HUDEP-2 (cell line): Measurements from ENCODE around the gene CREB5.

Experiments
- DNase-seq, 76 experiments: peaks; one replicate each; lab custom pipeline; 2025; ENCODE audit not compliant: unreplicated experiment in 76 of 76; lab: John Stamatoyannopoulos, UW

CREB5 gene

DNA sequence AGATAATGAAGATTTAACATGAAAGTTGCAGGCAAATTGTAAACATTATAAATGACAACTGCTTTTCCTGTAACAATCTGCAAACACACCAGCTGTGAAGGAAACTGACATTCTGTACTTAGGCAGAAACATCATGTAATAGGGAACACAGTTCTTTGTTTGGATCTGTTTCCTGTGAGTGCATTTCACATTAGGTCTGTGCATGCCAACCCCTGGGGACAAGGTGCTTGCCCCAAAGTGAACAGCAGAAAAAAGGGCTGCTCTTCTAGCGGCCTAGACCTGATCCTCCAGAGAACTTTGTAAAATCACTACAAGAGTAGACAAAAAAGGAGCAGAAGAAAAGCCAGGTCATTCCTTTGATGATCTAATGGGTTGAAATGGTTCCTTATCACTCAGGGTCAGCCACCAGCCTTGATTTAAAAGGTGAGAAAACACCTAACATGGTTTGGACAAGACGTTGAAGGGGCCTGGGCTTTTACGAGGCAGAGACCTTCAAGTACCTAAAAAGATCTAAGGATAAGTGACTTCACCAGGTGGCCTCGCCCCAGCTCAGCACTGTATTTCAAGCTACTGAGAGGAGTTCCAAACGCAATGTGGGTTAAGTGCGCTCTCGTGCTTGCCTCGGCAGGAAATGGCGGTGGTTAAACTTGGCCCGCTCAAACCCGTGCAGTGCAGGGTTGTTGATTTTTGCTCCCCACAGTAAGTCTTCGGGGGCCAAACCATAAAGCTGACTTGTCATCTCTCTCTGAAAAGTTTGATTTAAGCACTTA is 249.7 kb downstream of the CREB5 start:
- no peak for DNase-seq

DNA sequence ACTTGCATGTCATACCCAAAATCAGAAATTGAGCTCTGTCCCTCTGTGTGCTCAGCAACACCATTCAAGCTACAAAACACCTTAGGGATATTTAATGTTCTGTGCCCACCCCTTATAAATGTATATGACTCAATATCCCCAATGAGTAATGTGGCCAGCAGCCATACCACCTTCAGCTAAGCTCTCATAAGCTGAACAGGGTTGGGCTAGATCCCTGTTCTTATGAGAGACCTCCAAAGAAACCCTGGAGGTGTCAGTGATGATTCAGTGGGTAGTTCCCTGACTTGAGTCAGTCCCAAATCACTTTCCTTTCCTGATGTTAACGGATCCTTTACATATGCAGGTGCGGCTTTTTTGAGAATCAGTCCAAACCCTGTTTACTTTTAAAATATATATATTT is 253.8 kb downstream of the CREB5 start:
- no peak for DNase-seq

DNA sequence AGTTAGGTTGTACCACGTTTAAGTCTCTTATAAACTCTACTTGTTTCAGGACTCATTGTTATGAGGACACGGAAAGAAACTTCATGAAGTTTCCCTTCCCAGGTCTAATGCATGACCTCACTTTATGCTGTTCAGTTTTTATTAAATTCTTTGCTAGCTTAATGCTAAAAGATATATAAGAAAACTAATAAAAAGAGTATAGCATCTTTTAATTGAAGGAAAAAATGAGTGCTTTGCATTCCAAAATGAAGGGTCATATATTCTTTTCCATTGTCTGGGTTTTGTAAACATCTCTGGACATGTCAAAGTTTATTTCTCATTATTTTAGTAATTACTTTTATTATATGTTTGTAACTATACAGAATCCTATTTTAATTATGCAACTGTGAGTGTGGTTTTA is 255.8 kb downstream of the CREB5 start:
- no peak for DNase-seq

DNA sequence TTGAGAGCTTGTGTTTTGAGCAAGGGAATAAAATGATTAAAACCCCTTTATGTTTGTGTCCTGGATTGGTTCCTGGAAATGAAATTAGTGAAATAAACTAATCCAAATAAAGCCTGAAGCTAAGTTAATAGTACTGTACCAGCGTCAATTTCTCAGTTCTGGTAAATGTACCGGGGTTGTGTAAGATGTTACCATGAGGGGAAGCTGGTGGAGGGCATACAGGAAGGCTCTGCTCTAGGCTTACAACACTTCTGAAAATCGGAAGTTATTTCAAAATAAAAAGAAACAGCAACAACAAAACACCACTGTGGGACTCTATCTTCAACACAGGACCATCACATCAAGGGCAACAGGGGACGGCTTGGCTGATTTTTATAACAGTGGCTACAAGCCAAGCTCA is 257.0 kb downstream of the CREB5 start:
- no peak for DNase-seq

DNA sequence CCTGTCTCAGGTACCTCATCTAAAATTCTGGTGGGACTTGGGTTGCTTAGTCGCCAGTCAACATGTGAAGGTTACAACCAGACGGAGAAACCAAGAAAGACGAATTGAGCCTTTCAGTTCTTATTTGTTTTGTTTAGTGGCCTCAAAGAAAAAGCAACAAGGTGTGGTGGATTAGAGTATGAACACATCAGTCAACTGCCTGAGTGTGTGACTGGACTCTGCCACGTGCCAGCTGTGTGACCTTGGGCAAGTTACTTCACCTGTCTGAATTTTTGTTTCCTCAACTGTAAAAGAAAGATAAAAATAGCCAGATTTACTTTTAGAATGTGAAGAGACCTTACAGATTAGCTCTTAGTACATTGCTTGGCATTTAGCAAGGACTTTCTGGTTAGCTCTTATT is 259.2 kb downstream of the CREB5 start:
- no peak for DNase-seq

DNA sequence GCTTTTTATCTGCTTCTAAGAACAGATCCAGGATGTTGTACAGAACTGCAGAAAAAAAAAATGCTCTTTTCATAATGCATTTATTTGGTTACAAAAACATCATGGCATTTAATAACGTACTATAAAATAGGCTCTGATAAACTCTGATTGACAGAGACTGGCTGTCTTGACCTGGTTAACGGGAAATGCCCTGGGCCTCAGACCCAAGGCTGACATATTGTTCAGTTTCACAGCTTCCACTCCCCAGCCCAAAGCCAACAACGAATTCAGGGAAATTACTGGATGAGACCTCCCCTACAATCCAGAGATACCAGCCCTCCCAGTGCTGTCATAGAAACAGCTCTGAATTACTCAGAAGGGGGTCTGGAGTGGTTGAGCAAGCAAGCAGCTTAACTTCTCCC is 260.1 kb downstream of the CREB5 start:
- DNase-seq, result no peak

DNA sequence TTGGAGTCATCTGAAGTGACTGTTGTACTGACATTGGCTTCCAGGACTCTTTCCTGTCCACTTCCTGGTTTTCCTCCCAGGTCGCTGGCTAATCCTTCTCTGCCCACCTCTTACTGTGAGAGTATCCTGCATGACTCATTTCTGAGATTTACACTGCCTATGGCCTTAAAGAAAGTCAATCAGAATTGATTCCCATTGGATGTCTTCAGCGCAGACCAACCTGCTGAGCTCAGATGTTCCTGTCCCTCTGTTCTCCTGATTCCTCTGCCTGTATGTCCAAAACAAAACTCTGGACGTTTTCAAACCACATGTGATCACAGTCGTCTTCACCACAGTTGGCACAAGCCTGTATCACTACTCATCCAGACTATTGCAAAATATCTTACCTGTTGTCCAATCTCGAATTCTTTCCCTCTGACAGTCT is 262.1 kb downstream of the CREB5 start:
- no peak for DNase-seq

DNA sequence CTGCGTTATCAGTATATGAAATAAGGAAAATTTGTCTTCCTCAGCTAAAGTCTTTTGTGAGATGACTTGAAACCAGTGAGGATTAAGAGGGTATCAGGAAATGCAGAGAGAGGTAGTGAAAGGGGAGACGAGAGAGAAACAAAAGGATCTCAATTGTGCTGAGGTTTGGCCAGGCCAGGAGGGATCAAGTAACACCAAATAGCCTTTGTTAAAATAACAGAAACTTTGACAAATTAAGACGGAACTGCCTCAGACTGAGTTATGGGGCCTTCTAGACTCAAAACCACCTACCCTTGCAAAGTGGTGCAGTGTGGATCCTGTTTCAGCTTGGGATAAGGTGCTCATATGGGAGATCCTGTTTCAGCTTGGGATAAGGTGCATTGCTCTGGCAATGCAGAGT is 263.1 kb downstream of the CREB5 start:
- DNase-seq, result no peak

DNA sequence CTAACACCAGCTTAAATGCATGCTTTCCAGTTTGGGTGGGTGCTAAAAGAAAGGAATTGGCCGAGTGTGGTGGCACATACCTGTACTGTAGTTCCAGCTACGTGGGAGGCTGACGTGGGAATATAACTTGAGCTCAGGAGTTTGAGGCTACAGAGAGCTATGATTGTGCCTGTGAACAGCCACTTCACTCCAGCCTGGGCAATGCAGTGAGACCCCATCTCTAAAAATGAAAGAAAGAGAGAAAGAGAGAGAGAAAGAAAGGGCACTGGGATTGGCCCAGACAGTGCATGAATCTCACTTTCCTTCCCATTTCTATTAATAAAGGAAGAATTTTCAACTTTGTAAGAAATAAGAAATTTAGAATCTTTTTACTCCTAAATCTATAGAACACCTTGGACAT is 265.4 kb downstream of the CREB5 start:
- DNase-seq, result no peak

DNA sequence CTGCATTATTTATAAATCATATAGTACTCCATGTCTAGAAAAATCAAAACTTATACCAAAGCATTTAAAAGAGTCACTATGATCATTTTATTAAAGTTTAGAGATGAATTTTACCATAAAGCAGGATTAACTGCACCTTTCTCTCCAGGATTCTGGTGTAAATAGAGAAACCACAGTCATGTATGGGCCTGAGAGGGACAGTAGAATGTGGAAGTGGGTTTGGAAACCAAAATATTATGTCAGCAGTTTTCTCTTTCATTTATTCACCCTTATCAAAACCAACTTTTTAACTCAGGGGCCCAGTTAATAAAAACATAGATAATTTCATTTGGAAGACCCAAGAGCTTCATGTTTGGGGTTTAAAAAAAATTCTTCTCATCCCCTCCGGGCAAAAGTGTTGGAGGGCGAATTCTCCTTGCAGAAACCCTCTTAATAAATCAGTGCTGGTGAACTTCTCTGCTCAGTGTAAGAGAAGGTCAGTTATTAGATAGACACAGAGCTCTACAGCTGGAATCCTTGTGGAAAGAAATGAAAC is 266.2 kb downstream of the CREB5 start:
- no peak for DNase-seq

DNA sequence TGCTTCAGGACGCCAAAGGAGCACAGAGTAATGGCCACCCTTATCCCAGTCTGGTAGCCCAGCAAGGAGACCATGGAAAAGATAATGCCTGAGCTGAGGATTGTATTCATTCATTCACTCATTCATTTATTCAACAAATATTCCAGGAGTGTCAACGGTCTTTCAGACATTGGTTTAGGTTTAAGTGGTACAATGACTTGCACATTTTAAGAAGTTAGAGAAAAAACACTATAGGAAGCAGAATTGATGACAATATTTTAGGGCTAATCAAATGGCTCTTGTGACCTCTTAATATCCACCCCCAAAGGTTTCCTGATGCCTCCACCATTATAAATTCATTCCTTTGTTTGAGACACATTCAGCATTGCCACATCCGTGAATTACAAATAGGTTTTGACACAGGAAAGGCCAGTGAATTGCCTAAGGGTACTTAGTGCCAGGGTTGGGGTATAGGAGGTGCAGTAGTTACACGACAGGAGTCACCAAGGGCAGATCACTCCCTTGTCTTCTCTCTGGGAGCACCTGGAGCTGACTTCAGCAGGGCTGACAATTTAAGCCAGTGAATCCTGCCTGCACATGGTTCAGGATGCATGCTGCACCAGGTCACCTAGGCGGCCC is 269.5 kb downstream of the CREB5 start:
- DNase-seq, result no peak

DNA sequence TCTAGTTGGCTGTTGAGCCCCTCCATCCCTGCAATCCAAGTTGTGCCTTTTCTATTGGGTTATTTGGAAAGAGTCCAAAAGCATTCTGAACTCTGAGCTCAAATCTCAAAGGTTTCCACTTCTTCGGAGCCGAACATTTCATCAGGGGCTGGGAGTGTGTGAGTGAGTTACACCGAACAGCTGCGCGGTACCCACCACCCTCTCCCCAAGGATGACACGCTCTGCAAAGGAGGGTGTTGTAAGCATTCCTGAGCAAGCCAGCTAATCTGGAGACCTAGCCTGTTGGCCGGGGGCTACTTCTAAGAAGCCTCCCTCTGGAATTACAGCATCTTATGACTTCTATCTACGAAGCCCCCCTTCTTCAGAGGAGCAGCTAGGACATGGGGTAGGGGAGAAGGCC is 270.5 kb downstream of the CREB5 start:
- no peak for DNase-seq

DNA sequence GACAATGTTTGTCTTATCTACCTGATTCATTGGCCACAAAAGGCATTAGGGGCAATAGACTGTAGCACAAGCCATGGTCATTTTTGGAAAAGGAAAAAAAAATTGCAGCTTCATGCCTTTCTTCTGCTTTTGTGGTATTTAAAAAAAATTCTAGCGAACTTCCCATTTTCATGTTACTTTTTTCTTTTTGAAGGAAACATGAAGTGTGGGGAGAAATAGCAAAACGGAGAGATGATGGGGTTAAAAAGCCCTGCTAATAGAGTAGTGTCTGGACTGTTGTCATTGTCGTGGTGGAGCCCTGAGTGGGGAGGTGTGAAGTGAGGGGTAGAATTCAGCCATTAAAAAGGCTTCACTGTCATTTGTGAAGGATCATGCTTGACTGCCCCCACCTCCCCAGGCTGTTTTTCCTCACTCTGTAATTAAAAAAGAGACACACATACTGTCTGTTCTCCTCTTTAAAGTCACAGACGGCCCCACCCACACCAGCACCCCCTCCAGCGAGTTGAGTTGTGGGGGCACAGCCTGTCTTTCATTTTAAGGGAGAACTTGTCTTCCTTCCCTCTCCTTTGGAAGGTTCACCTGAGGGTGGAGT is 272.4 kb downstream of the CREB5 start:
- DNase-seq, result no peak

DNA sequence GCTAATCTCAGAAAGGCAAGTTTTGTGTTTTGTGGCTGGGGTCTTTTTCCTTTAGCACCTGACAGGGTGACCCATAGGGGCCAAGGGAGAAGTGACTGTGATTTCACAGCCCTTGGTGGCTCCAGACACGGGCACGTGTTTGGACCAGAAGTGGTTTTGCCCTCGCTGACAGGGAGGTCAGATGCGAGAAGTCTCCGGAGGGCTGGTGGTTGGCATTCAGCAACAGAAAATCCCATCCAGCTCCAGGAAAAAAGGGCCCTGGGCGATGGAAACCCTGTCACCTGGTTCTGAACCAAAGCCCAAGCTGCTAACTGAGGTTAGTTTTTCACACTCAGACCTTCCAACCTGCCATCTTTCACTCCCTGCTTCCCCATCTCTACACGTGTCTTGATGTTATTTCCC is 272.9 kb downstream of the CREB5 start:
- DNase-seq, result no peak

DNA sequence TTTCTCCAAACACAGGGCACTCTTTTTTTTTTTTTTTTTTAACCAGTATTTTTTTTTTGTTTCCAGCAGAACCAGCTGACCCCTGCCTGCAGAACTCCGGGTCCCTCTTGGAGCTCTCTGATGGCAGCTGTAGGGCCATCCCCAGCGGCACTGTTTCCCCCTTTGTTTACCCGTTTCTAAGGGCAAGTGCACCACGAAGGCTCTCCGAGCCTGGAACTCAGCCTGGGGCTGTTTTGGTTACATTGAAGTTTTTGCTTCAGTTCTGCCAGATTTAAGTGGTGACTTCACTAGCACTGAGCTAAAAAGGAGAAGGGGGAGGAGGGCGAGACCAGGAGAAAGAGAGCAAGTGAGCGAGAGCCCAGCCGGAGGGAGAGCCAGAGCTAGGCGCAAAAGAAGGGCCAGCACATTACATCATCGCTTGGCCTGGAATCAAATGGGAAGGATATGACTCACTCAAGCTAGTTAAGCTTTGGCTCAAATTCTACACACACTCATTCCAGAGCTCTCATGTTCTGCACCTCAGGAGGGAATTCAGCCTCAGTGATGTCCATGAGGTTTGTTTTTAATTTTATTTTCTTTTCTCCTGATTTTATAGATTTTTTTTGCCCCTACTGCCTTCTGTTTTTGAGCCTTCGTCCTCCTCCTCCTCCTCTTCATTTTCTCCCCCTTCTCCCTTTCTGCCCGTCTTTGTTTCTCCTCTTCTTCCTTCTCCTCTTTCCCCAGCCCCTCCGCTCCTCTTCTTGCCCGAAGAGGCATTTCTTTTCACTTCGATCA is 273.5 kb downstream of the CREB5 start:
- peak in 63 of 76 experiments; percentile 3 to 73 (median 36) for DNase-seq

DNA sequence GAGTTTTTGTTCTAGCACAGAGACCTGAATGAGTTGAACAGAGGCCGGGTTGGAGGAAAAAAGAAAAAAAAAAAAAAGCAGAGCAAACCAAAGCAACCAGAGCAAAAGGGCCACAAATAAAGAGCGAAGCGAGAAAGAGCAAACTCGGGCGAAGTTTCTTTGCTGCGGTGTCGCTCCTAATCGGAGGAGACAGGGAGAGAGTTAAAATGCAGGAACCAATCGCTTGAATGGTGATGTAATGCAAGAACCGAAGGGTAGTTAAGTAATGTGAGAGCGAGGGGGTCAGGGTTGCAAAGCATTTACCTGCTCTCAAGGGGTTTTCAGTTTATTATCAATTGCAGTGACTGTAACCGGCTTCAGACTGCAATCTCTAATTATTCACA is 274.1 kb downstream of the CREB5 start:
- DNase-seq, result no peak

DNA sequence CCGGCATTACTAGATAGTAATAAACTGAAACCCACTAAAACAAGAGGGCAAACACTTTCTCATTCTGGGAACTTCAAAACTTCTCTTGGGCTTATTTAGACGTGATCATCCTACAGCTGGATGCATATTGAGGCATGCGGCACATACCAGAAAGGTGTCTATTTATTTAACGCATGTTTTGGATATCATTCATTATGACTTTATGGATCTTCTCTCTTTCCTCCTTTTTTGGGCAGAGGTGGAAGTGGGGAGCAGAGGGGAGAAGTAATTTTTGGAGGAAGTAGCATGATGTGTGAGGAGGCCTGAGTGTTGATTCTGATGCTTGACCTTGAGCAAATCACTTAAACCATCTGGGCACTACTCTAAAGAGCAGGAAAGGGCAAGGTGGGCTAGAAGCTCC is 275.2 kb downstream of the CREB5 start:
- DNase-seq, result no peak

DNA sequence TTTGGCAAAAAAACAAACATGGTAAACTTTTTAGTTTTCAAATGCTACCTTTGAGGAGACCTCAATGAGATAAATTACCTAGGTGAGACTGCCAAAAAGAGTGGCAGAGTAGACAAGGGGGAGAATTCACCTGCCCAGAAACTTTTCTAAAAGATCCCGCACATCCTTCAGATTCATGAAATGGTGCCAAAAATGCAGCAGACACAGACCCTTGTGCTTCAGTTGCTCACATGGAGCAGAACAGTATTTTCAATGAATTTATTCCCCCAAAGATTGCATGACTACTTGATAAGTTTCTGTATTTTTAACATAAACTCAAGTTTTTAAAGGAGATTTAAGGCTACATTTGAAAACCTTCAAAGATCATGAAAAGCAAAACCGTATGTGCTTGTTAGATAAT is 275.9 kb downstream of the CREB5 start:
- DNase-seq, result no peak

DNA sequence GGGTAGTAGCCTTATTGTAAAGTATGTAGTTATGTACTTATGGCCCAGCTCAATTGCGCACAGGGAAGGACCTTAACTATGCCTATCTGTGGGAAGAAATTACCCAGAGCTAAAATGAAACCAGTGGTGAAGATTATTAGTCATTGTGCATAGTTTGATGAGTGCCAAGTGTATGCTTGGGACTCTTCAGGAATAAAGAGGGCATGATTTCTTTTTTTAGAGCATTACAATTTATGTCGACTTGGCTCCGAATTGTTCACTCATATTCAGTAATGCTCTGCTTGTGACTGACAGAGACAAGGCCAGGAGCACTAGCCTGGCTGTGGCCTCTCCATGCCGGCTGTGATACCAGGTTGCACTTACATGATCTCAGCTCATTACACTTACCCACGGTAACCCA is 276.3 kb downstream of the CREB5 start:
- no peak for DNase-seq

DNA sequence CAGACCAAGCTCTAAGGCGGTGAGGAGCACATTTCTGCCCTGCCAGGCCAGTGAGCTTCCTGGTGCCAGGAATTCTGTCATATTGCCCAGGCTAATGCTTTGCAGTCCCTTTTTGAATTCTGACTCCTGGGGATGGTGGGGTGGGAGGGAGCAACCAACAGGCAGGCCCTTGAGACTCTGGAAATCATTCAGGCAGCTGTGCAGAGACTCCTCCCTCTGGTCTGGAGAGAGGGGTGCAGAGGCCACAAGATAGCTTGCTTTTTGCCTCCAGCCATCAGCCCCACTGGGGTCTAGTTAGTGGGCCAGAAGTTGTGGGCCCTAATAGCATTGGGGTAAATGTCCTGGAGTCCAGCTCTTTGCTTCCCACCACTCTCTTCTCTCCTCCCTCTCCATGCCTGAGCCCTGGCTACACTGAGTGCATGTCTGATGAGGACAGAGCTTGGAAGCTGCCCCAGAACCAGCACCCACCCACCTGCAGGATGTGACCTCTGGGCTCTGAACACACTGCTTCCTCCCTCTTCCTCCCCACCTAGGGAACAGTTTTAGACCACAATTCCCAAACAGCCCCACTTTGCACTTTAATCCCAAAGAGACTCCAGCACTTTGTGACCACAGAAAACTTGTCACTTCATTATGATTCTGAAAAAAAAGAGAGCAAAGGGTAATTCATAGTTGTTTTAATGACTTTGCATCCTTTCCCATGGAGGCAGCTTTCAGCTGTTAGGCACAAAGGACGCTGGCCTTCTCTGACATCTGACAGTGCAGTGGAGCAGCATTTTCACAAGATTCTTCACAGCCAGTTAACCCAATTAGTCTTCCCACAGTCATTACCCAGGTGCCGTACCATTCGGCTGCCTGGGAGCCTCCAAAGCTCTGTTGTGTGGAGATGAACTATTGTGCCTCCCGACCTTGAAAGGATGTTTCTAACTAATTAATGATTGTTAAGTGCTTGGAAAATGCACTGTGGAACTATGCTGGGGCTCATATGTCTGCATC is 283.3 kb downstream of the CREB5 start:
- no peak for DNase-seq
